Spleen (tissue), 11 donors: Measurements from ENCODE around the gene TMA16. TPM values are rescaled to one million over a fixed set of nuclear protein-coding genes. Genes with fewer than 3 reads are reported as not detected.

Source experiments
- DNase-seq: peaks from one replicate; pipeline ENCODE4 v3.0.0-alpha.2; 2020
- H3K27ac ChIP-seq, 8 donors: fragments of 200-600 bp; sonication (generic) in 7 of 8; 1 replicate in 4 of 8; 2 replicates in 4 of 8; pipeline versions ENCODE4 v1.5.0 to v1.8.0; 2016 to 2021; ENCODE audit warnings: inconsistent platforms in 4 of 8, mild to moderate bottlenecking in 4 of 8, moderate library complexity in 1 of 8
- H3K27me3 ChIP-seq, 7 donors: fragments of 200-600 bp; sonication (generic) in 6 of 7; replicated peaks in 1 of 7; 1 replicate in 4 of 7; 2 replicates in 3 of 7; pipeline versions ENCODE4 v1.5.0 to v1.8.0; 2016 to 2021; ENCODE audit warnings: inconsistent platforms in 3 of 7, mild to moderate bottlenecking in 1 of 7
- H3K36me3 ChIP-seq, 6 donors: fragments of 200-600 bp; sonication (generic) in 5 of 6; 1 replicate in 4 of 6; 2 replicates in 2 of 6; pipeline versions ENCODE4 v1.5.0 to v1.8.0; 2016 to 2021; ENCODE audit warnings: inconsistent platforms in 2 of 6
- H3K4me1 ChIP-seq, 6 donors: fragments of 200-600 bp; sonication (generic) in 5 of 6; 1 replicate in 3 of 6; 2 replicates in 3 of 6; pipeline versions ENCODE4 v1.5.0 to v1.8.0; 2016 to 2021; ENCODE audit warnings: inconsistent platforms in 3 of 6
- H3K4me3 ChIP-seq, 8 donors: fragments of 200-600 bp; sonication (generic) in 7 of 8; 1 replicate in 4 of 8; 2 replicates in 4 of 8; pipeline versions ENCODE4 v1.5.0 to v1.8.0; 2016 to 2021; ENCODE audit warnings: inconsistent platforms in 4 of 8, mild to moderate bottlenecking in 4 of 8, moderate library complexity in 2 of 8
- H3K9me3 ChIP-seq, 8 donors: fragments of 200-600 bp; sonication (generic) in 7 of 8; 1 replicate in 4 of 8; 2 replicates in 4 of 8; pipeline versions ENCODE4 v1.5.0 to v1.8.0; 2016 to 2021; ENCODE audit warnings: inconsistent platforms in 4 of 8
- CTCF ChIP-seq, 11 experiments: fragments of 200-600 bp in 7 of 11; fragments of 450-650 bp in 4 of 11; sonication (generic) in 4 of 11; IDR thresholded peaks in 8 of 11; conservative IDR thresholded peaks in 3 of 11; 1 replicate in 7 of 11; 2 replicates in 4 of 11; pipeline versions ENCODE4 v1.4.0 to v1.8.0; 2016 to 2021; ENCODE audit warnings: antibody characterized with exemption in 11 of 11, inconsistent platforms in 4 of 11, mild to moderate bottlenecking in 1 of 11
- POLR2A ChIP-seq, 3 donors: fragments of 450-650 bp; IDR thresholded peaks; one replicate each; pipeline ENCODE4 v1.5.1; 2017; ENCODE audit warnings: antibody characterized with exemption in 3 of 3, mild to moderate bottlenecking in 1 of 3
- POLR2AphosphoS5 ChIP-seq, 3 donors: sonication (generic); formaldehyde crosslinking; IDR thresholded peaks; one replicate each; pipeline ENCODE4 v1.5.1; 2017; ENCODE audit warnings: antibody characterized with exemption in 3 of 3
- WGBS, 5 donors: extraction: QIAGEN DNeasy Blood & Tissue Kit in 3 of 5; methylation state at CpG; one replicate each; pipeline versions ENCODE4 v1.1.5 to v1.1.7; 2013 to 2018; 5-methylcytosine and 5-hydroxymethylcytosine counted together
- intact Hi-C: fragments of 100-400 bp; cut with DNase I; formaldehyde crosslinking; loops from one replicate; pipeline ENCODE4 v1.15.0; 2023; ENCODE audit warnings: low total_unique reads
- polyA plus RNA-seq, 3 donors: library from polyadenylated mRNA; stranded (reverse); fragments of 200-250 nt; gene quantifications; one replicate each; pipeline ENCODE4 v1.2.1, GENCODE V29; 2013
- total RNA-seq, 7 donors: library from RNA; depleted of rRNA in 3 of 7; stranded (reverse); fragments of >200 nt in 3 of 7; fragmentation: NEBNext Ultra II Directional in 4 of 7; extraction: Animal tissue kit (Norgen Biotek cat#: 25700) in 4 of 7; gene quantifications; one replicate each; pipeline versions ENCODE4 v1.1.0 to v1.2.1, GENCODE V29; 2016 to 2021
- donor health status: healthy with polysubstance abuse.
- donor health status: DM: no; HTN: no; CAD: no; lungs with moderate emphysema.
- donor health status: DM: no; HTN: no; CAD: no.
- donor health status: Bipolar disorder and iron deficiency.
- donor health status: healthy.
- donor health status: DM: no; HTN: no; CAD: no.
- donor health status: DM: yes; HTN: yes; CAD: no.

The TMA16 gene
- total and polyA plus RNA-seq, 10 donors, result 15.6 to 39.0 (median 29.1) TPM

- Histone ChIP-seq H3K4me3 (no peak overlapping the region), H3K9me3 (no peaks in the 10 kb centered on the region), H3K36me3 (peaks cover 0 to 93% (median 7%) of the 10 kb centered on the region in 6 donors), H3K4me1 (peaks cover 6 to 37% (median 12%) of the 10 kb centered on the region in 6 donors), H3K27ac (peak overlapping the region in 2 of 8 donors; percentile 4 to 6), H3K27me3 (no peaks in the 10 kb centered on the region)
- TF ChIP-seq POLR2A (IDR thresholded peaks at IDR 0.05) (no peak), CTCF (IDR thresholded peaks at IDR 0.05 in 8 of 11, conservative IDR thresholded peaks at IDR 0.05 in 3 of 11) (no peak), POLR2AphosphoS5 (IDR thresholded peaks at IDR 0.05) (no peak)
- no peak for DNase-seq
- 85 to 93% (median 87%) methylated on average over 3 of the region's 3 CpGs for WGBS, 5 donors
- intact Hi-C loops, result no loop called here
Measured at GRCh38 chr4:163540977-163541376, 46.5 kb downstream of the TMA16 start.

DNA sequence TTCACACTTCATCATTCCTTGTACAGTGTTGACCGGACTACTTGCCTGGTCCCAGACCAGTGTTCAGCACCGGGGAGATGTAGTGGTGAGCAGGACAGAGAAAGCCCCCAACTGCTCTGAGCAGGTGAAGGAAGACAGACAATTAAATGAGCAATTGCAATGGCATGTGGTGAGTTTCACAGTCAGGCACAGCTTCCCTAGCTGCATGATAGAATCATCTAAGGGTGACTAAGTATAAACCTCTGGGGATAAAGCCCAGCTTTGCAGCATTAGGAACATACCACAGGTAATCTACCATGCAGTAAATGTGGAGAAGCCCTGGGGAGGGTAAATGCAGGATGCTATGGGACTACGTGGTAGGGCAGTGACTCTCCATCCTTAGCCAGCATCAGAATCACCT is 47.8 kb downstream of the TMA16 start:
- Histone ChIP-seq H3K36me3 (peaks cover 0 to 92% (median 4%) of the 10 kb centered on the region in 6 donors), H3K4me1 (peaks cover 6 to 37% (median 12%) of the 10 kb centered on the region in 6 donors), H3K9me3 (no peaks in the 10 kb centered on the region), H3K4me3 (no peak overlapping the region), H3K27me3 (no peaks in the 10 kb centered on the region), H3K27ac (peak overlapping the region in 4 of 8 donors; percentile 3 to 39 (median 16))
- TF ChIP-seq POLR2A (IDR thresholded peaks at IDR 0.05), result no peak
- TF ChIP-seq POLR2AphosphoS5 (IDR thresholded peaks at IDR 0.05), result peak in 1 of 3 donors; percentile 20
- intact Hi-C loops, result no loop called here
- 88 to 97% (median 94%) methylated on average over 3 of the region's 3 CpGs for WGBS, 5 donors
- DNase-seq, result no peak

DNA sequence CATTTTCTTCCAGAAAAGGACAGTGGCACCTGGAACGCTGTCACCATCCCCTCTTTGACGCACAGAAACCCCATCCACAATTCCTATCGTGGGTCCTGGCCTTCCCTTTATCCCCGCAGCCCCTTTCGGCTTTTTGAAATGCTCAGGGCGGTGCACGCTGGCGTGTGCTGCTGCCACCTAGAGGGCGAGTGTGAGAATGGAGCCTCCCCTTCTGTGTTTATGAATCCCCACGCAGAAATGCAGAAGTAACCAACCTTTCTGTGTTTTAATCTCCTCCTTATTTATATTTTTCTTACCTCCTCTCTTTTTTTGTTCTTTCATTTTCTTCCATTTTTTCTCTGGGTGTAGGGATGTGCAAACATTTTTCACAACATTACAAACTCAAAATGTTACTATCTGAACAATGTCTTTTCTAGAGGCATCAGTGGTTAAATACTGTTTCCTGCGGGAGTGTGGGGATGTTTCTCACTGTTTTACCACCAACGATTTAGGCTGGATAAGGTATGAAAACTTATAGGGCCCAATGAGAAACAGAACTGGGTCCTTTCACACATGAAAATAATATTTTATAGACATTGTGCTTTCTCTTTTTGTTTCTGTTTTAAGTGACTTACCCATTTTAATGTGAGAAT is 50.0 kb downstream of the TMA16 start:
- intact Hi-C loops, result loop anchor here (5.0 kb wide), 1 partner anchor 57 kb away; no protein-coding TSS in a partner anchor
- peak overlapping the region in 2 of 8 donors; percentile 27 to 50 for H3K4me3 ChIP-seq
- TF ChIP-seq CTCF (IDR thresholded peaks at IDR 0.05 in 8 of 11, conservative IDR thresholded peaks at IDR 0.05 in 3 of 11), result peak; percentile 66 to 93 (median 88)
- TF ChIP-seq POLR2A (IDR thresholded peaks at IDR 0.05), result no peak
- peak in 2 of 3 donors; percentile 58 to 77 for TF ChIP-seq POLR2AphosphoS5 (IDR thresholded peaks at IDR 0.05)
- DNase-seq, result peak; percentile 88
- H3K9me3 ChIP-seq, result no peaks in the 10 kb centered on the region
- no peaks in the 10 kb centered on the region for H3K27me3 ChIP-seq
- H3K4me1 ChIP-seq, result peaks cover 6 to 53% (median 25%) of the 10 kb centered on the region in 6 donors
- 4 to 6% (median 5%) methylated on average over 12 of the region's 12 CpGs for WGBS, 5 donors
- peaks cover 0 to 72% (median 2%) of the 10 kb centered on the region in 6 donors for H3K36me3 ChIP-seq
- H3K27ac ChIP-seq, result peak overlapping the region in 5 of 8 donors; percentile 20 to 59 (median 45)

DNA sequence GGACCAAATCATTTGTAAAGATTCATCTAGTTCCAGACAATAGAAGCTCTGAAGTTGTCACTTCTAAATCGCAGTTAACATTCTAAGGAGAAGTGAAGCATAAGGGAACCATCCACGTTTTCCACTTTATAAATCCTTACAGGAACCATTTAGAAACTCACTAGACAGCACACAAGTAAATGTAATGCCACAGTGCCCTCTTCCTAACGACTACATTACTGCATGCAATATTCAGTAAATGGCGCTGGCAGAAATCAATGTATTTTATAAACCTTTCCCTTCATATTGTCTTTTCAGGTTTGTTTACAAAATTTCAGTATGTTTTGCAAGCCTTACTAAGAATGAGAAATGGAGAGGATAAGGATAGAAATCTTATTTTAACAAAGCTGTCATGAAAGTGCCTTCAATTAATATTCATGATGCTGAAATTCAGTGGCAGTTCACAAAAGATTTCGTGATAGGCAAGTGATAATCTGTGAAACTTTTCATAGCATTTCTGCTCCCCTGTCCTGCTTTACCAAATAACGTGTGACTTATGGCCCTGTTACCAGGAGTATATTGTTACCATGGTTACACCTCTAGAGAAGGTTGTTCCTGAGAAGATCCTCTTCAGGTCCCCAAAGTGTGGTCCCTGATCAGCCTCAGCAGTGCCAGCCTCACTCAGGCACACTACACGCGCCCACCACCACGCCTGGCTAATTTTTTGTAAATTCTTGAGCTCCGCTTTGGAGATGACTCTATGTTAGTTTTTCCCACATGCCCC is 54.2 kb downstream of the TMA16 start:
- peaks cover 0 to 58% (median 0%) of the 10 kb centered on the region in 6 donors for H3K36me3 ChIP-seq
- no peak overlapping the region for H3K4me3 ChIP-seq
- no peaks in the 10 kb centered on the region for H3K9me3 ChIP-seq
- no peak for DNase-seq
- no peak overlapping the region for H3K27ac ChIP-seq
- intact Hi-C loops, result loop anchor here (5.0 kb wide), 1 partner anchor 61 kb away; no protein-coding TSS in a partner anchor
- H3K27me3 ChIP-seq, result no peaks in the 10 kb centered on the region
- TF ChIP-seq POLR2AphosphoS5 (IDR thresholded peaks at IDR 0.05) (peak in 1 of 3 donors; percentile 24), POLR2A (IDR thresholded peaks at IDR 0.05) (no peak), CTCF (IDR thresholded peaks at IDR 0.05 in 8 of 11, conservative IDR thresholded peaks at IDR 0.05 in 3 of 11) (peak; percentile 30 to 74 (median 64))
- WGBS, 5 donors, result 48 to 55% (median 52%) methylated on average over 10 of the region's 10 CpGs
- H3K4me1 ChIP-seq, result peaks cover 10 to 75% (median 39%) of the 10 kb centered on the region in 6 donors
